ACC112 (cell line): Measurements from ENCODE around the gene IFT172.
"Not testable (repeated sequence)": the region's sequence is repeated elsewhere in the genome, so short reads cannot be mapped to it uniquely, and the experiment has no call there.

Experiments
- H2AFZ ChIP-seq: fragments of 200-600 bp; sonication (generic); one replicate; pipeline ENCODE4 v1.6.0; 2017; ENCODE audit warnings: antibody characterized with exemption, low read length; ENCODE audit not compliant: unreplicated experiment
- H3K27ac ChIP-seq: fragments of 200-600 bp; sonication (generic); 2 replicates; pipeline ENCODE4 v1.5.1; 2014; ENCODE audit warnings: low read depth, mild to moderate bottlenecking, antibody characterized with exemption, low read length, moderate library complexity
- H3K27me3 ChIP-seq: fragments of 200-600 bp; sonication (generic); 2 replicates; pipeline ENCODE4 v1.6.1; 2014; ENCODE audit warnings: mild to moderate bottlenecking, antibody characterized with exemption, low read length, moderate library complexity, mixed read lengths; ENCODE audit not compliant: insufficient read depth
- H3K36me3 ChIP-seq: fragments of 200-600 bp; sonication (generic); 2 replicates; pipeline ENCODE4 v1.6.1; 2016; ENCODE audit warnings: mild to moderate bottlenecking, antibody characterized with exemption, low read length, moderate library complexity, mixed read lengths; ENCODE audit not compliant: insufficient read depth
- H3K4me1 ChIP-seq: fragments of 200-600 bp; sonication (generic); one replicate; pipeline ENCODE4 v1.6.1; 2016; ENCODE audit warnings: low read length, mixed read lengths; ENCODE audit not compliant: insufficient read depth, unreplicated experiment, control insufficient read depth
- H3K4me3 ChIP-seq: fragments of 200-600 bp; sonication (generic); 2 replicates; pipeline ENCODE4 v1.5.1; 2014; ENCODE audit warnings: mild to moderate bottlenecking, low read depth, low read length
- H3K79me2 ChIP-seq: fragments of 200-600 bp; sonication (generic); one replicate; pipeline ENCODE4 v1.6.0; 2016; ENCODE audit warnings: low read length; ENCODE audit not compliant: control insufficient read depth, unreplicated experiment, insufficient read depth

IFT172 gene

GRCh38 chr2:27489498-27490397 lies at the start of gene IFT172:
TSS of gene IFT172 (minus strand) at chr2:27489743. CDS start at chr2:27489653, 90 bp downstream.
- peak within 1 kb of the TSS; percentile 91 for H2AFZ ChIP-seq
- H3K27ac ChIP-seq: no peak within 1 kb of the TSS; the same call in 1 of the 2 replicates
- no peaks in the 10 kb centered on the region for H3K79me2 ChIP-seq
- H3K4me1 ChIP-seq: peaks cover 8% of the 10 kb centered on the region
- no peaks in the 10 kb centered on the region for H3K36me3 ChIP-seq
- H3K4me3 ChIP-seq: peak within 1 kb of the TSS; percentile 89
- no peaks in the 10 kb centered on the region for H3K27me3 ChIP-seq

- H3K4me3 ChIP-seq, H2AFZ ChIP-seq, H3K27ac ChIP-seq, H3K4me1 ChIP-seq, H3K79me2 ChIP-seq, H3K27me3 ChIP-seq, H3K36me3 ChIP-seq: not testable (repeated sequence)
These were observed 49.4 kb upstream of the IFT172 start for GRCh38 chr2:27538839-27539450.

- Histone ChIP-seq H3K79me2 (no peaks in the 10 kb centered on the region), H3K4me1 (no peaks in the 10 kb centered on the region), H2AFZ (no peak overlapping the region), H3K4me3 (no peak overlapping the region), H3K36me3 (no peaks in the 10 kb centered on the region), H3K27me3 (no peaks in the 10 kb centered on the region), H3K27ac (no peak overlapping the region)
These were observed 47.7 kb upstream of the IFT172 start for GRCh38 chr2:27537287-27537686.

GRCh38 chr2:27531983-27532382 lies 42.4 kb upstream of the IFT172 start:
- no peak overlapping the region for H3K4me3 ChIP-seq
- H3K36me3 ChIP-seq: no peaks in the 10 kb centered on the region
- no peaks in the 10 kb centered on the region for H3K79me2 ChIP-seq
- peaks cover 8% of the 10 kb centered on the region for H3K4me1 ChIP-seq
- H3K27me3 ChIP-seq: no peaks in the 10 kb centered on the region
- H3K27ac ChIP-seq: no peak overlapping the region
- no peak overlapping the region for H2AFZ ChIP-seq

- H3K4me3 ChIP-seq: no peak overlapping the region
- H3K79me2 ChIP-seq: no peaks in the 10 kb centered on the region
- H2AFZ ChIP-seq: no peak overlapping the region
- no peaks in the 10 kb centered on the region for H3K36me3 ChIP-seq
- H3K4me1 ChIP-seq: peaks cover 8% of the 10 kb centered on the region
- H3K27ac ChIP-seq: no peak overlapping the region
- H3K27me3 ChIP-seq: no peaks in the 10 kb centered on the region
These were observed 37.6 kb upstream of the IFT172 start for GRCh38 chr2:27527182-27527581.

GRCh38 chr2:27522400-27522945 lies 32.9 kb upstream of the IFT172 start:
- no peaks in the 10 kb centered on the region for H3K27me3 ChIP-seq
- no peak overlapping the region for H2AFZ ChIP-seq
- H3K79me2 ChIP-seq: no peaks in the 10 kb centered on the region
- no peak overlapping the region for H3K4me3 ChIP-seq
- H3K27ac ChIP-seq: no peak overlapping the region
- no peaks in the 10 kb centered on the region for H3K36me3 ChIP-seq
- H3K4me1 ChIP-seq: peaks cover 5% of the 10 kb centered on the region

- Histone ChIP-seq H3K79me2 (no peaks in the 10 kb centered on the region), H3K4me3 (no peak overlapping the region), H3K27ac (no peak overlapping the region), H2AFZ (no peak overlapping the region), H3K4me1 (no peaks in the 10 kb centered on the region), H3K36me3 (no peaks in the 10 kb centered on the region), H3K27me3 (no peaks in the 10 kb centered on the region)
These were observed 30.8 kb upstream of the IFT172 start for GRCh38 chr2:27520316-27520715.

GRCh38 chr2:27518782-27519113 lies 29.2 kb upstream of the IFT172 start:
- Histone ChIP-seq H3K4me3 (no peak overlapping the region), H3K79me2 (no peaks in the 10 kb centered on the region), H3K4me1 (no peaks in the 10 kb centered on the region), H3K27ac (no peak overlapping the region), H3K36me3 (no peaks in the 10 kb centered on the region), H3K27me3 (no peaks in the 10 kb centered on the region), H2AFZ (no peak overlapping the region)

GRCh38 chr2:27518113-27518781 lies 28.7 kb upstream of the IFT172 start:
- Histone ChIP-seq H3K27ac (no peak overlapping the region), H2AFZ (no peak overlapping the region)

GRCh38 chr2:27509326-27509725 lies 19.8 kb upstream of the IFT172 start:
- Histone ChIP-seq H2AFZ (no peak overlapping the region), H3K27me3 (no peaks in the 10 kb centered on the region)

More at GRCh38 chr2:27518113-27518781, 28.7 kb upstream of the IFT172 start:
- no peaks in the 10 kb centered on the region for H3K36me3 ChIP-seq
- no peaks in the 10 kb centered on the region for H3K79me2 ChIP-seq
- H3K27me3 ChIP-seq: no peaks in the 10 kb centered on the region
- H3K4me1 ChIP-seq: no peaks in the 10 kb centered on the region
- no peak overlapping the region for H3K4me3 ChIP-seq

More at GRCh38 chr2:27509326-27509725, 19.8 kb upstream of the IFT172 start:
- no peaks in the 10 kb centered on the region for H3K4me1 ChIP-seq
- H3K27ac ChIP-seq: no peak overlapping the region
- H3K4me3 ChIP-seq: no peak overlapping the region
- no peaks in the 10 kb centered on the region for H3K79me2 ChIP-seq
- H3K36me3 ChIP-seq: no peaks in the 10 kb centered on the region
